GM19351 (cell line): ENCODE results near the gene AFDN.

ENCODE experiments used
- ATAC-seq: cut with Tn5 transposase; IDR thresholded peaks from one replicate; pipeline ENCODE4 v1.9.1; 2021; ENCODE audit warnings: mild to moderate bottlenecking, moderate library complexity; ENCODE audit not compliant: unreplicated experiment

The AFDN gene

GRCh38 chr6:167840526-167841179, 13.9 kb downstream of the AFDN start:
- no peak for ATAC-seq

GRCh38 chr6:167841981-167842380, 15.3 kb downstream of the AFDN start:
- ATAC-seq, result no peak

- ATAC-seq, result no peak
These were observed 15.7 kb downstream of the AFDN start for GRCh38 chr6:167842457-167842856.

GRCh38 chr6:167843023-167843422, 16.3 kb downstream of the AFDN start:
- ATAC-seq, result no peak

GRCh38 chr6:167845856-167846255, 19.1 kb downstream of the AFDN start:
- ATAC-seq, result no peak

- no peak for ATAC-seq
These were observed 20.4 kb downstream of the AFDN start for GRCh38 chr6:167846997-167847606.

GRCh38 chr6:167847936-167848335, 21.2 kb downstream of the AFDN start:
- no peak for ATAC-seq

GRCh38 chr6:167848783-167849182, 22.1 kb downstream of the AFDN start:
- ATAC-seq, result no peak

- no peak for ATAC-seq
These were observed 23.2 kb downstream of the AFDN start for GRCh38 chr6:167849846-167850459.

- ATAC-seq, result no peak
These were observed 24.1 kb downstream of the AFDN start for GRCh38 chr6:167850782-167851181.

- ATAC-seq, result peak; percentile 76
These were observed 24.8 kb downstream of the AFDN start for GRCh38 chr6:167851370-167851952.

- ATAC-seq, result no peak
These were observed 29.2 kb downstream of the AFDN start for GRCh38 chr6:167855825-167856425.

- no peak for ATAC-seq
These were observed 29.8 kb downstream of the AFDN start for GRCh38 chr6:167856474-167856873.

GRCh38 chr6:167856999-167857660, 30.4 kb downstream of the AFDN start:
- ATAC-seq, result peak; percentile 67

- ATAC-seq, result no peak
These were observed 31.4 kb downstream of the AFDN start for GRCh38 chr6:167858086-167858591.

- no peak for ATAC-seq
These were observed 32.3 kb downstream of the AFDN start for GRCh38 chr6:167858842-167859664.

- no peak for ATAC-seq
These were observed 34.0 kb downstream of the AFDN start for GRCh38 chr6:167860550-167861226.

- no peak for ATAC-seq
These were observed 34.7 kb downstream of the AFDN start for GRCh38 chr6:167861424-167861823.

- ATAC-seq, result no peak
These were observed 37.2 kb downstream of the AFDN start for GRCh38 chr6:167863897-167864296.
